CD4-positive, CD25-positive, alpha-beta regulatory T cell (primary cell): ENCODE results near the gene SELENOF. TPM values are rescaled to one million over a fixed set of nuclear protein-coding genes. Genes with fewer than 3 reads are reported as not detected.
"Not testable (repeated sequence)": the region's sequence is repeated elsewhere in the genome, so short reads cannot be mapped to it uniquely, and the experiment has no call there.

ENCODE experiments used
- ATAC-seq, 2 donors: fragments of 150-1000 bp; cut with Tn5 transposase; one replicate each; pipeline ENCODE4 v1.10.0; 2021; ENCODE audit warnings: low read depth in 2 of 2, moderate number of reproducible peaks in 2 of 2, moderate library complexity in 1 of 2
- DNase-seq, 3 donors: peaks; one replicate each; pipeline versions ENCODE4 v3.0.0 to v3.0.0-alpha.2; 2012 to 2022; ENCODE audit warnings: mixed read lengths in 1 of 3
- H3K27ac ChIP-seq: one replicate; pipeline ENCODE4 v1.7.0; 2013; ENCODE audit warnings: mild to moderate bottlenecking, low read length; ENCODE audit not compliant: insufficient read depth, poor library complexity, severe bottlenecking
- H3K27me3 ChIP-seq: one replicate; pipeline ENCODE4 v1.7.0; 2013; ENCODE audit warnings: low read length; ENCODE audit not compliant: control insufficient read depth, insufficient read depth
- H3K36me3 ChIP-seq: one replicate; pipeline ENCODE4 v1.7.0; 2013; ENCODE audit warnings: mild to moderate bottlenecking, low read length, moderate library complexity; ENCODE audit not compliant: control insufficient read depth, insufficient read depth
- H3K4me1 ChIP-seq: 2 replicates; pipeline ENCODE4 v1.7.0; 2013; ENCODE audit warnings: mild to moderate bottlenecking, low read length; ENCODE audit not compliant: insufficient read depth, control insufficient read depth, poor library complexity, severe bottlenecking
- H3K4me3 ChIP-seq: one replicate; pipeline ENCODE4 v1.7.0; 2013; ENCODE audit warnings: low read depth, mild to moderate bottlenecking, low read length, moderate library complexity
- H3K9me3 ChIP-seq, 2 experiments: 1 replicate in 1 of 2; 2 replicates in 1 of 2; pipeline ENCODE4 v1.7.0; 2013; ENCODE audit warnings: low read length in 2 of 2, mild to moderate bottlenecking in 1 of 2, moderate library complexity in 1 of 2; ENCODE audit not compliant: control insufficient read depth in 2 of 2
- H3K27ac Mint-ChIP-seq, 3 donors: one replicate each; pipeline ENCODE4 v1.8.0; 2020 to 2022; ENCODE audit warnings: mild to moderate bottlenecking in 3 of 3, mixed read lengths in 3 of 3, moderate library complexity in 2 of 3
- H3K27me3 Mint-ChIP-seq: one replicate; pipeline ENCODE4 v1.8.0; 2022; ENCODE audit warnings: mild to moderate bottlenecking, mixed read lengths
- H3K36me3 Mint-ChIP-seq: one replicate; pipeline ENCODE4 v1.8.0; 2020; ENCODE audit warnings: mixed read lengths
- H3K4me1 Mint-ChIP-seq, 4 donors: one replicate each; pipeline ENCODE4 v1.8.0; 2020 to 2022; ENCODE audit warnings: mixed read lengths in 4 of 4, mild to moderate bottlenecking in 1 of 4
- H3K4me3 Mint-ChIP-seq, 4 donors: one replicate each; pipeline ENCODE4 v1.8.0; 2020 to 2022; ENCODE audit warnings: mild to moderate bottlenecking in 4 of 4, mixed read lengths in 4 of 4, moderate library complexity in 3 of 4
- H3K9me3 Mint-ChIP-seq, 7 donors: one replicate each; pipeline ENCODE4 v1.8.0; 2020 to 2022; ENCODE audit warnings: mixed read lengths in 7 of 7, mild to moderate bottlenecking in 3 of 7, moderate library complexity in 2 of 7
- polyA plus RNA-seq, 4 donors: library from polyadenylated mRNA; unstranded; fragments of 300-500 nt; fragmentation: Illumina TruSeq; gene quantifications; one replicate each; pipeline ENCODE4 v1.2.3, GENCODE V29; 2021
- total RNA-seq: library from RNA; stranded (reverse); gene quantifications from one replicate; pipeline ENCODE4 v1.2.3, GENCODE V29; 2022

The SELENOF gene
- total and polyA plus RNA-seq, 5 donors from 2014 or later: 128 to 322 (median 295) TPM

GRCh38 chr1:86905875-86906274 is 8.1 kb downstream of the SELENOF start:
- H3K4me1 Mint-ChIP-seq: peaks cover 30 to 42% (median 37%) of the 10 kb centered on the region in 4 donors
- DNase-seq (no peak), ATAC-seq (no peak)
- peak overlapping the region; percentile 9 for H3K4me3 ChIP-seq
- H3K27me3 Mint-ChIP-seq: no peaks in the 10 kb centered on the region
- H3K4me1 ChIP-seq: peaks cover 9% of the 10 kb centered on the region
- H3K27ac ChIP-seq: no peak overlapping the region
- H3K9me3 ChIP-seq: no peaks in the 10 kb centered on the region
- H3K27ac Mint-ChIP-seq: no peak overlapping the region
- peaks cover 25% of the 10 kb centered on the region for H3K36me3 Mint-ChIP-seq
- no peaks in the 10 kb centered on the region for H3K27me3 ChIP-seq
- H3K4me3 Mint-ChIP-seq: no peak overlapping the region
- peaks cover 38% of the 10 kb centered on the region for H3K36me3 ChIP-seq
- H3K9me3 Mint-ChIP-seq: no peaks in the 10 kb centered on the region

GRCh38 chr1:86899401-86899800 is 14.5 kb downstream of the SELENOF start:
- H3K27ac Mint-ChIP-seq, H3K27me3 ChIP-seq, H3K4me3 Mint-ChIP-seq, ATAC-seq, H3K9me3 Mint-ChIP-seq, H3K27ac ChIP-seq, H3K4me1 ChIP-seq, DNase-seq, H3K27me3 Mint-ChIP-seq, H3K9me3 ChIP-seq, H3K4me3 ChIP-seq: not testable (repeated sequence)
- H3K36me3 Mint-ChIP-seq: peaks cover 11% of the 10 kb centered on the region
- peaks cover 28% of the 10 kb centered on the region for H3K36me3 ChIP-seq
- H3K4me1 Mint-ChIP-seq: peaks cover 20 to 50% (median 31%) of the 10 kb centered on the region in 4 donors

DNA sequence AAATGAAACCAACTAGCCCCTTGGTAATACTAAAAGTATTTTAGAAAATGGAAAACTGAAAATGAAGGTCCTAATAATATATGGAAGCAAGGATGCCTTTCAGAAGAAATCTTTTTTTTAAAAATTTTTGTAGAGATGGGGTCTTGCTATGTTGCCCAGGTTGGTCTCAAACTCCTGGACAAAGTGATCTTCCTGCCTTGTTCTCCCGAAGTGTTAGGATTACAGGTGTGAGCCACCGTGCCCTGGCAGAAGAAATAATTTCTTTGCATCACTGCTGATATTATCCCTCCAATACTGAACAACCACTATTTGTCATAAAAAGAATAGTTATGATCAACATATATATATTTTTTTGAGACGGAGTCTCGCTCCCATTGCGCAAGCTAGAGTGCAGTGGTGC is 25.6 kb downstream of the SELENOF start:
- Mint-ChIP-seq H3K27ac (peak overlapping the region in 1 of 3 donors; percentile 15), H3K9me3 (peaks cover 0 to 2% (median 0%) of the 10 kb centered on the region in 7 donors), H3K27me3 (no peaks in the 10 kb centered on the region), H3K36me3 (peaks cover 13% of the 10 kb centered on the region), H3K4me3 (no peak overlapping the region), H3K4me1 (peaks cover 18 to 39% (median 23%) of the 10 kb centered on the region in 4 donors)
- no peaks in the 10 kb centered on the region for H3K9me3 ChIP-seq
- H3K4me1 ChIP-seq: no peaks in the 10 kb centered on the region
- no peak overlapping the region for H3K4me3 ChIP-seq
- ATAC-seq (no peak), DNase-seq (no peak)
- no peaks in the 10 kb centered on the region for H3K27me3 ChIP-seq
- peaks cover 6% of the 10 kb centered on the region for H3K36me3 ChIP-seq
- H3K27ac ChIP-seq: no peak overlapping the region

- peaks cover 0 to 2% (median 0%) of the 10 kb centered on the region in 7 donors for H3K9me3 Mint-ChIP-seq
These were observed 26.3 kb downstream of the SELENOF start for GRCh38 chr1:86887479-86888162.

GRCh38 chr1:86875722-86876121 is 38.2 kb downstream of the SELENOF start:
- Histone ChIP-seq H3K4me1 (no peaks in the 10 kb centered on the region), H3K27me3 (no peaks in the 10 kb centered on the region), H3K36me3 (peaks cover 18% of the 10 kb centered on the region), H3K27ac (no peak overlapping the region), H3K9me3 (no peaks in the 10 kb centered on the region), H3K4me3 (no peak overlapping the region)
- no peaks in the 10 kb centered on the region for H3K27me3 Mint-ChIP-seq
- H3K36me3 Mint-ChIP-seq: peaks cover 8% of the 10 kb centered on the region
- H3K4me1 Mint-ChIP-seq: peaks cover 2 to 33% (median 13%) of the 10 kb centered on the region in 4 donors
- H3K4me3 Mint-ChIP-seq: no peak overlapping the region
- ATAC-seq: no peak
- DNase-seq: no peak
- no peak overlapping the region for H3K27ac Mint-ChIP-seq
- H3K9me3 Mint-ChIP-seq: no peaks in the 10 kb centered on the region

More at GRCh38 chr1:86887479-86888162, 26.3 kb downstream of the SELENOF start:
- no peaks in the 10 kb centered on the region for H3K9me3 ChIP-seq
- H3K4me1 ChIP-seq: no peaks in the 10 kb centered on the region
- Mint-ChIP-seq H3K27me3 (no peaks in the 10 kb centered on the region), H3K27ac (no peak overlapping the region), H3K4me1 (peaks cover 18 to 41% (median 23%) of the 10 kb centered on the region in 4 donors), H3K4me3 (no peak overlapping the region), H3K36me3 (peaks cover 13% of the 10 kb centered on the region)
- peaks cover 6% of the 10 kb centered on the region for H3K36me3 ChIP-seq
- DNase-seq (no peak), ATAC-seq (no peak)
- H3K27ac ChIP-seq: no peak overlapping the region
- H3K4me3 ChIP-seq: no peak overlapping the region
- H3K27me3 ChIP-seq: no peaks in the 10 kb centered on the region

- no peak overlapping the region for H3K4me3 ChIP-seq
- H3K9me3 Mint-ChIP-seq: no peaks in the 10 kb centered on the region
- H3K36me3 Mint-ChIP-seq: peaks cover 12% of the 10 kb centered on the region
- no peak overlapping the region for H3K4me3 Mint-ChIP-seq
- ATAC-seq (no peak), DNase-seq (no peak)
- no peaks in the 10 kb centered on the region for H3K9me3 ChIP-seq
- H3K27ac Mint-ChIP-seq: no peak overlapping the region
- H3K36me3 ChIP-seq: peaks cover 2% of the 10 kb centered on the region
- peaks cover 17 to 40% (median 22%) of the 10 kb centered on the region in 4 donors for H3K4me1 Mint-ChIP-seq
- H3K27me3 ChIP-seq: no peaks in the 10 kb centered on the region
- no peak overlapping the region for H3K27ac ChIP-seq
- H3K27me3 Mint-ChIP-seq: no peaks in the 10 kb centered on the region
- no peaks in the 10 kb centered on the region for H3K4me1 ChIP-seq
These were observed 41.8 kb downstream of the SELENOF start for GRCh38 chr1:86872086-86872485.

GRCh38 chr1:86871001-86871400 is 42.9 kb downstream of the SELENOF start:
- H3K4me3 Mint-ChIP-seq: no peak overlapping the region
- ATAC-seq (no peak), DNase-seq (no peak)
- no peak overlapping the region for H3K4me3 ChIP-seq
- H3K27me3 Mint-ChIP-seq: no peaks in the 10 kb centered on the region
- H3K4me1 ChIP-seq: no peaks in the 10 kb centered on the region
- H3K27ac Mint-ChIP-seq: no peak overlapping the region
- no peaks in the 10 kb centered on the region for H3K27me3 ChIP-seq
- H3K36me3 Mint-ChIP-seq: peaks cover 12% of the 10 kb centered on the region
- H3K4me1 Mint-ChIP-seq: peaks cover 11 to 35% (median 26%) of the 10 kb centered on the region in 4 donors
- H3K9me3 ChIP-seq: no peaks in the 10 kb centered on the region
- no peak overlapping the region for H3K27ac ChIP-seq
- H3K9me3 Mint-ChIP-seq: no peaks in the 10 kb centered on the region
- no peaks in the 10 kb centered on the region for H3K36me3 ChIP-seq

DNA sequence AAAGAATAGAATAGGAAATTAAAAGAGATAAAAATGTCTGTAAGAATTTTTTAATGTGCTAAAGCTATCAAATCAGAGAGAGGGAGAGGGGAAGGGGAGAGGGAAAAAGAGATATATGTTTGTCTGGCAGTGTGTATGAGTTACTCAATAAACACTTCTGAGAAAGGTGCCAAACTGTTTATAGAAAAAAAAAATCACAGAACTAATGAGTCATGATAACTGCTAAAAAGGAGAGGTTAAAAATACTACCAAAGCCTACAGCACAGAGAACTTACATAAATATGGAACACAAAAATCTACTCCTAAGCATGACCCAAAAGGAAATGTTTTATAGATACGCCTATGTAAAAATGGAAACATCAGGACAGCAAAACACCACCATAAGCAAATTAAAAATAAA is 45.4 kb downstream of the SELENOF start:
- no peaks in the 10 kb centered on the region for H3K9me3 ChIP-seq
- ATAC-seq: peak; percentile 22 to 52
- no peak overlapping the region for H3K27ac ChIP-seq
- peaks cover 2% of the 10 kb centered on the region for H3K36me3 ChIP-seq
- peak in 1 of 3 donors; percentile 17 for DNase-seq
- Mint-ChIP-seq H3K9me3 (no peaks in the 10 kb centered on the region), H3K27ac (peak overlapping the region in 2 of 3 donors; percentile 26 to 28), H3K4me3 (no peak overlapping the region), H3K4me1 (peaks cover 8 to 35% (median 25%) of the 10 kb centered on the region in 4 donors), H3K36me3 (peaks cover 17% of the 10 kb centered on the region), H3K27me3 (no peaks in the 10 kb centered on the region)
- no peaks in the 10 kb centered on the region for H3K27me3 ChIP-seq
- no peaks in the 10 kb centered on the region for H3K4me1 ChIP-seq
- H3K4me3 ChIP-seq: no peak overlapping the region
